GM23248 (cell line): Measurements from ENCODE around the gene RNF149. TPM values are rescaled to one million over a fixed set of nuclear protein-coding genes. Genes with fewer than 3 reads are reported as not detected.

Source experiments
- DNase-seq: peaks from one replicate; pipeline ENCODE4 v3.0.0-alpha.2; 2015
- H2AFZ ChIP-seq: fragments of 200-600 bp; sonication (generic); 2 replicates; pipeline ENCODE4 v1.6.1; 2016; ENCODE audit warnings: antibody characterized with exemption
- H3F3A ChIP-seq: fragments of 200-600 bp; sonication (generic); 2 replicates; pipeline ENCODE4 v1.6.1; 2016; ENCODE audit warnings: mild to moderate bottlenecking, antibody characterized with exemption, mixed run types; ENCODE audit not compliant: insufficient read depth
- H3K27ac ChIP-seq: fragments of 200-600 bp; sonication (generic); 2 replicates; pipeline ENCODE4 v1.5.1; 2016; ENCODE audit warnings: mild to moderate bottlenecking
- H3K27me3 ChIP-seq: fragments of 200-600 bp; sonication (generic); replicated peaks from 2 replicates; pipeline ENCODE4 v1.6.1; 2016; ENCODE audit warnings: mild to moderate bottlenecking; ENCODE audit not compliant: insufficient read depth
- H3K36me3 ChIP-seq: fragments of 200-600 bp; sonication (generic); 2 replicates; pipeline ENCODE4 v1.6.1; 2016; ENCODE audit warnings: low read depth, mild to moderate bottlenecking
- H3K4me1 ChIP-seq: fragments of 200-600 bp; sonication (generic); 2 replicates; pipeline ENCODE4 v1.6.1; 2016; ENCODE audit warnings: mild to moderate bottlenecking; ENCODE audit not compliant: insufficient read depth
- H3K4me2 ChIP-seq: fragments of 200-600 bp; sonication (generic); one replicate; pipeline ENCODE4 v1.6.1; 2016; ENCODE audit warnings: mild to moderate bottlenecking; ENCODE audit not compliant: unreplicated experiment
- H3K4me3 ChIP-seq: fragments of 200-600 bp; sonication (generic); 2 replicates; pipeline ENCODE4 v1.5.1; 2016; ENCODE audit warnings: mild to moderate bottlenecking
- H3K79me2 ChIP-seq: fragments of 200-600 bp; sonication (generic); 2 replicates; pipeline ENCODE4 v1.6.1; 2016; ENCODE audit warnings: mild to moderate bottlenecking; ENCODE audit not compliant: insufficient read depth
- H3K9ac ChIP-seq: fragments of 200-600 bp; sonication (generic); 2 replicates; pipeline ENCODE4 v1.6.1; 2016; ENCODE audit warnings: mild to moderate bottlenecking
- H3K9me2 ChIP-seq: fragments of 200-600 bp; sonication (generic); 2 replicates; pipeline ENCODE4 v1.6.1; 2016; ENCODE audit warnings: mixed run types, mild to moderate bottlenecking, moderate library complexity; ENCODE audit not compliant: insufficient read depth
- H3K9me3 ChIP-seq: fragments of 200-600 bp; sonication (generic); one replicate; pipeline ENCODE4 v1.6.1; 2017; ENCODE audit warnings: low read depth
- H4K20me1 ChIP-seq: fragments of 200-600 bp; sonication (generic); 2 replicates; pipeline ENCODE4 v1.6.0; 2016; ENCODE audit not compliant: insufficient read depth
- EZH2 ChIP-seq: fragments of 200-600 bp; sonication (generic); IDR thresholded peaks from 2 replicates; pipeline ENCODE4 v1.6.1; 2018; ENCODE audit warnings: antibody characterized with exemption, mild to moderate bottlenecking; ENCODE audit not compliant: insufficient read depth, poor library complexity, severe bottlenecking
- EZH2phosphoT487 ChIP-seq: fragments of 200-600 bp; sonication (generic); IDR thresholded peaks from 2 replicates; pipeline ENCODE4 v1.6.1; 2018; ENCODE audit warnings: antibody characterized with exemption, moderate library complexity, mild to moderate bottlenecking, low read depth; ENCODE audit not compliant: insufficient read depth
- WGBS, 2 experiments: methylation state at CpG; one replicate each; pipeline ENCODE4 v1.1.6; 2015 to 2017; ENCODE audit warnings: low lambda C conversion rate in 2 of 2, low coverage in 1 of 2; ENCODE audit errors: missing lambda C conversion rate in 2 of 2; 5-methylcytosine and 5-hydroxymethylcytosine counted together
- in situ Hi-C: fragments of 300-500 bp; cut with MboI; formaldehyde crosslinking; loops from 2 replicates; pipeline ENCODE4 v1.15.0; 2020
- polyA plus RNA-seq: library from polyadenylated mRNA; unstranded; fragments of >200 nt; fragmentation: Nextera tagmentation; extraction: Ambion mirVana; gene quantifications from 2 replicates; pipeline ENCODE4 v1.2.1, GENCODE V29; 2016
- total RNA-seq: library from RNA; depleted of rRNA; stranded (reverse); fragments of >200 nt; shearing (Covaris generic); gene quantifications from 2 replicates; pipeline ENCODE4 v1.2.3, GENCODE V29; 2014

Gene RNF149
- total and polyA plus RNA-seq, 2 experiments from 2014 or later = 51.9 to 58.1 TPM

DNA sequence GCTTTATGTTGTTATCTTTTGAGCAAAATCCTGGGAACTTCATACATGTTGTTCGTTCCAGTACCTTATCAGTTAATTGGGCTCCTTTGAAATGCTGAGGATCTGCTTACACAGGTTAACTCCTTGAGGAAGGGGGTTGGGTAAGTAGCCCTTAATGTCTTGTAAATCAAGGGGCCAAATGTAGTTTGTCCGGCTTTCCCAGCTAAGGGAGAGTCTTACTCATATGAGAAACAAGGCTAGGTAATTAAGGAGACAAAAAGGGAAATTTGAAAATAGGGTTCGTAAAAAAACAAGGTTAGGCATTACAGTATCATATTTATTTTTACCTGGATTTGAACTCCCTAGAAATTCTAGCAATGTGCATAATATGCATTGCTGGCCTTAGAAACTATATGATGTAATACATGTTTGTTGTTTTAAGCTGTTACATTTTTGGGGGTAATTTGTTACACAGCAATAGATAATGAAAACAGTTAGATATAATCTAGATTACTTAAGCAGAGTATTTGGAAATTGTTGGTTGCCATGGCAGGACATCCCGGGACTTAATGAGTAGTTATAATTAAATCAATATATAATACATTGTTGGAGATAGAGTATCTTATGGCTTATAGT, 30.9 kb upstream of the RNF149 start:
- no peaks in the 10 kb centered on the region for H3K9me2 ChIP-seq
- H2AFZ ChIP-seq = no peak overlapping the region
- H3K36me3 ChIP-seq = no peaks in the 10 kb centered on the region
- H3K9me3 ChIP-seq = no peaks in the 10 kb centered on the region
- TF ChIP-seq EZH2 (no peak), EZH2phosphoT487 (no peak)
- no peak overlapping the region for H3K4me3 ChIP-seq
- H3K4me1 ChIP-seq = no peaks in the 10 kb centered on the region
- 90% methylated on average over 4 of the region's 4 CpGs for WGBS, 2 experiments
- H3K9ac ChIP-seq = no peak overlapping the region
- no peak overlapping the region for H3K27ac ChIP-seq
- in situ Hi-C loops = no loop called here
- no peaks in the 10 kb centered on the region for H3K79me2 ChIP-seq
- no peaks in the 10 kb centered on the region for H4K20me1 ChIP-seq
- H3F3A ChIP-seq = no peaks in the 10 kb centered on the region
- no peaks in the 10 kb centered on the region for H3K27me3 ChIP-seq
- DNase-seq = no peak
- H3K4me2 ChIP-seq = no peak overlapping the region

DNA sequence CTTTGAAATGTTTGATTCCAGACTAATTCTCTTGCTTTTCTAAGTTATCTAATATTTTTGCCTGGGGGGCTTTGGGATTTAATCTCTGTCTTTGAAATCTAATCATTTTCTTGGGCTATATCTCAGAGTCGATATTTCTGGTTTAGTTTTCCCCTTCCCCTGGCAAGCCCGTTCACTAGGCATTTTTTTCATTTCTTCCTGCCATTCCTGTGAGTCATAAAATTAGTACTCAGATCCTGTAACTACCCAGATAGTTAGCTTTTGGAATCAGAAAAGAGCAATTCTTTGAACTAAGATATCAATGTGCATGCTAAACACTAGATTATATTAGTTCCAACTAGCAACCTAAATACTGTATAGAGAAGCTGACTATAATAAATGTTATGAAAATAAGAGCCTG, 29.4 kb upstream of the RNF149 start:
- peak; percentile 50 for DNase-seq
- peak overlapping the region; percentile 35 for H3K4me3 ChIP-seq
- H3K27me3 ChIP-seq = no peaks in the 10 kb centered on the region
- no peaks in the 10 kb centered on the region for H3K4me1 ChIP-seq
- H3K79me2 ChIP-seq = no peaks in the 10 kb centered on the region
- no peak overlapping the region for H3K27ac ChIP-seq
- TF ChIP-seq EZH2 (no peak), EZH2phosphoT487 (no peak)
- no peak overlapping the region for H3K9ac ChIP-seq
- no peaks in the 10 kb centered on the region for H3K36me3 ChIP-seq
- no peaks in the 10 kb centered on the region for H3K9me2 ChIP-seq
- no peaks in the 10 kb centered on the region for H4K20me1 ChIP-seq
- WGBS, 2 experiments = 32 to 48% methylated on average over 2 of the region's 2 CpGs
- in situ Hi-C loops = no loop called here
- peak overlapping the region; percentile 58 for H3K4me2 ChIP-seq
- 0 out of 2 replicates have a peak overlapping the region, but pooled peaks have one; percentile 43 for H2AFZ ChIP-seq
- H3F3A ChIP-seq = no peaks in the 10 kb centered on the region
- H3K9me3 ChIP-seq = no peaks in the 10 kb centered on the region

DNA sequence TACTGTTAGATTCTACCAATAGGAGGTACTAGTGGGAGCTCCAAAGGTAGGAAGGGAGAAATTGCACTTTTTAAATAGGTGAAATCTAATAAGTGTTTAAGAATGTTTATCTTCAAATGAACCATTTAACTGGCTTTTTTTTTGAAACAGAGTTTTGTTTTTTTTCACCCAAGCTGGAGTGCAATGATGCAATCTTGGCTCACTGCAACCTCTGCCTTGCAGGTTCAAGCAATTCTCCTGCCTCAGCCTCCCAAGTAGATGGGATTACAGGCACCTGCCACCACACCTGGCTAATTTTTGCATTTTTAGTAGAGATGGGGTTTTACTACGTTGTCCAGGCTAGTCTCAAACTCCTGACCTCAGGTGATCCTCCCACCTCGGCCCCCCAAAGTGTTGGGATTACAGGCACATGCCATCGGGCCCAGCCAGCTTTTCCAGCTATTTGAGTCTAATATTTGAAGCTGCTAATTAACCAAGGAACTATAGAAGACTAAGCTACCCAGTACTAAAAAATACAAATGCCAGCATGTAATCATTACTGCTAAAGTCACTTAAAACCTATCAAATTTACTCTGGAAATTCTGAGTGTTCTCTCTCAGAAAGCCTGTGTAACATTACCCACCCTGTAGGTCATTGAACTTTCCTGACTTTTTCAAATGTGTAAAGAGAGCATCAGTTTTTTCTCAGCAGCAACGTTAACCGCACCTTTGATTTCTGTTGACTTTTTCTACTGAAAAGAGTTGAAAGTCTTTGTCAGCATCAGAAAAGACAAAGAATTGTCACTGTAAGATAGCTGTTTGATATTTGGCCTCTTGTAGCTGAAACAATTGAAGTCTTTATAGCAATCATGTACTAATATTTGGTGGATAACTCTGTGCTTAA, 24.6 kb upstream of the RNF149 start:
- Histone ChIP-seq H3F3A (peaks cover 7% of the 10 kb centered on the region), H4K20me1 (no peaks in the 10 kb centered on the region), H2AFZ (no peak overlapping the region), H3K27me3 (no peaks in the 10 kb centered on the region), H3K9me3 (no peaks in the 10 kb centered on the region), H3K4me2 (no peak overlapping the region), H3K27ac (no peak overlapping the region), H3K79me2 (no peaks in the 10 kb centered on the region), H3K4me1 (peaks cover 5% of the 10 kb centered on the region; the same call in 1 of the 2 replicates), H3K9ac (no peak overlapping the region), H3K9me2 (no peaks in the 10 kb centered on the region), H3K36me3 (no peaks in the 10 kb centered on the region), H3K4me3 (no peak overlapping the region)
- in situ Hi-C loops = no loop called here
- TF ChIP-seq EZH2phosphoT487 = no peak
- no peak for TF ChIP-seq EZH2
- WGBS, 2 experiments = 69 to 71% methylated on average over 5 of the region's 5 CpGs
- DNase-seq = no peak

DNA sequence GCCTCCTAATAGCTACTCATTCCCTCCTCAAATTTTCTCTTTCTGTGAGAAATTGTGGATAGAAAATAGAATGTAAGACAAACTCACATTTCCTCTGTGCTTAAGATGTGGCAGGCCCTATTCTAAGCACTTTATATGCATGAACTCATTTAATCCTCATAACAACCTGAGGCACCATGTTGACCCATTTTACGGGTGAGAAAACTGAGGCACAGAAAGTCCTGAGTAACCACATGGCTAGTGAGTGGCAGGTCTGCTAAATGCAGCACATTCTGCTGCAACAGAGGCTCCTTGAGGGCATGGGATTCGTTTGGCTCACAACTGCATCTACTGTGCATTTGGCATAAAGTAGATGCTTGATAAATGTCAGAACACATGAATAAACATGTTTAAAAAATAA, 22.7 kb upstream of the RNF149 start:
- H3K36me3 ChIP-seq = no peaks in the 10 kb centered on the region
- no peaks in the 10 kb centered on the region for H3K79me2 ChIP-seq
- peaks cover 7% of the 10 kb centered on the region for H3F3A ChIP-seq
- H3K4me2 ChIP-seq = no peak overlapping the region
- no peaks in the 10 kb centered on the region for H3K27me3 ChIP-seq
- H2AFZ ChIP-seq = no peak overlapping the region
- DNase-seq = no peak
- H3K9ac ChIP-seq = no peak overlapping the region
- H3K27ac ChIP-seq = no peak overlapping the region
- TF ChIP-seq EZH2phosphoT487 (no peak), EZH2 (no peak)
- no peak overlapping the region for H3K4me3 ChIP-seq
- H3K9me3 ChIP-seq = no peaks in the 10 kb centered on the region
- in situ Hi-C loops = no loop called here
- H4K20me1 ChIP-seq = no peaks in the 10 kb centered on the region
- H3K9me2 ChIP-seq = no peaks in the 10 kb centered on the region
- H3K4me1 ChIP-seq = peaks cover 6% of the 10 kb centered on the region; the same call in 1 of the 2 replicates
- 61 to 67% methylated on average over 2 of the region's 2 CpGs for whole genome bisulfite sequencing, 2 experiments
